GM23338 (cell line): ENCODE measurements around the gene STAT1. TPM values are rescaled to one million over a fixed set of nuclear protein-coding genes. Genes with fewer than 3 reads are reported as not detected.

Experiments used
- ATAC-seq: fragments of 200-7000 bp; cut with Tn5 transposase; 3 replicates; pipeline ENCODE4 v1.9.1; 2020
- DNase-seq: peaks from one replicate; pipeline ENCODE4 v3.0.0-alpha.2; 2015; ENCODE audit warnings: low spot score
- H2AFZ ChIP-seq: fragments of 200-600 bp; sonication (generic); 2 replicates; pipeline ENCODE4 v1.8.0; 2016; ENCODE audit warnings: antibody characterized with exemption, mild to moderate bottlenecking, moderate library complexity
- H3F3A ChIP-seq: fragments of 200-600 bp; sonication (generic); replicated peaks from 2 replicates; pipeline ENCODE4 v1.8.0; 2017; ENCODE audit warnings: antibody characterized with exemption, mixed run types, low read depth
- H3K27ac ChIP-seq: fragments of 200-600 bp; sonication (generic); 2 replicates; pipeline ENCODE4 v1.6.1; 2016; ENCODE audit warnings: low read depth
- H3K27me3 ChIP-seq: fragments of 200-600 bp; sonication (generic); 2 replicates; pipeline ENCODE4 v1.8.0; 2016; ENCODE audit warnings: mild to moderate bottlenecking, mixed run types, moderate library complexity; ENCODE audit not compliant: insufficient read depth
- H3K36me3 ChIP-seq: fragments of 200-600 bp; sonication (generic); 2 replicates; pipeline ENCODE4 v1.8.0; 2016; ENCODE audit warnings: mild to moderate bottlenecking; ENCODE audit not compliant: insufficient read depth
- H3K4me1 ChIP-seq: fragments of 200-600 bp; sonication (generic); 2 replicates; pipeline ENCODE4 v1.8.0; 2016; ENCODE audit warnings: mild to moderate bottlenecking, moderate library complexity; ENCODE audit not compliant: insufficient read depth
- H3K4me2 ChIP-seq: fragments of 200-600 bp; sonication (generic); 2 replicates; pipeline ENCODE4 v1.7.1; 2017; ENCODE audit warnings: mixed run types
- H3K4me3 ChIP-seq: fragments of 200-600 bp; sonication (generic); 2 replicates; pipeline ENCODE4 v1.6.1; 2016; ENCODE audit warnings: mixed run types
- H3K79me2 ChIP-seq: fragments of 200-600 bp; sonication (generic); replicated peaks from 2 replicates; pipeline ENCODE4 v1.8.0; 2017; ENCODE audit warnings: mild to moderate bottlenecking; ENCODE audit not compliant: insufficient read depth
- H3K9me2 ChIP-seq: fragments of 200-600 bp; sonication (generic); 2 replicates; pipeline ENCODE4 v1.8.0; 2017; ENCODE audit not compliant: insufficient read depth
- H4K20me1 ChIP-seq: fragments of 200-600 bp; sonication (generic); replicated peaks from 2 replicates; pipeline ENCODE4 v1.8.0; 2017; ENCODE audit warnings: mild to moderate bottlenecking; ENCODE audit not compliant: insufficient read depth
- H3K27ac Mint-ChIP-seq: 2 replicates; pipeline ENCODE4 v1.8.0; 2020; ENCODE audit warnings: inconsistent platforms, mild to moderate bottlenecking, moderate library complexity, mixed read lengths
- H3K27me3 Mint-ChIP-seq: 3 replicates; pipeline ENCODE4 v1.8.0; 2022; ENCODE audit warnings: low read depth, mild to moderate bottlenecking, moderate library complexity, mixed read lengths, inconsistent platforms; ENCODE audit not compliant: insufficient read depth, poor library complexity
- H3K36me3 Mint-ChIP-seq: 3 replicates; pipeline ENCODE4 v1.8.0; 2021; ENCODE audit warnings: low read depth, mild to moderate bottlenecking, inconsistent platforms, moderate library complexity, mixed read lengths
- H3K4me1 Mint-ChIP-seq: 3 replicates; pipeline ENCODE4 v1.8.0; 2020; ENCODE audit warnings: mild to moderate bottlenecking, inconsistent platforms, mixed read lengths
- H3K4me3 Mint-ChIP-seq: 3 replicates; pipeline ENCODE4 v1.8.0; 2021; ENCODE audit warnings: moderate library complexity, mild to moderate bottlenecking, inconsistent platforms, mixed read lengths
- H3K9me3 Mint-ChIP-seq: 3 replicates; pipeline ENCODE4 v1.8.0; 2020; ENCODE audit warnings: moderate library complexity, mild to moderate bottlenecking, inconsistent platforms, mixed read lengths
- CREB1 ChIP-seq: fragments of 250-450 bp; sonication (Bioruptor Pico); IDR thresholded peaks from 2 replicates; pipeline ENCODE4 v1.5.0; 2020; ENCODE audit warnings: low read depth, mild to moderate bottlenecking, moderate library complexity
- EZH2 ChIP-seq: fragments of 200-600 bp; sonication (generic); IDR thresholded peaks from one replicate; pipeline ENCODE4 v1.8.0; 2017; ENCODE audit warnings: antibody characterized with exemption, mild to moderate bottlenecking, low read depth; ENCODE audit not compliant: unreplicated experiment
- EZH2phosphoT487 ChIP-seq: fragments of 200-600 bp; sonication (generic); IDR thresholded peaks from one replicate; pipeline ENCODE4 v1.8.1; 2018; ENCODE audit warnings: antibody characterized with exemption; ENCODE audit not compliant: unreplicated experiment
- NANOG ChIP-seq: IDR thresholded peaks from 2 replicates; pipeline ENCODE4 v1.6.1; 2016; ENCODE audit warnings: antibody characterized with exemption, borderline replicate concordance
- POLR2AphosphoS5 ChIP-seq: IDR thresholded peaks from 2 replicates; pipeline ENCODE4 v1.6.1; 2016; ENCODE audit warnings: antibody characterized with exemption, low read depth
- STAT1 ChIP-seq: IDR thresholded peaks from one replicate; pipeline ENCODE4 v1.6.1; 2016; ENCODE audit warnings: antibody characterized with exemption; ENCODE audit not compliant: unreplicated experiment
- ZNF114 ChIP-seq: fragments of 250-450 bp; sonication (Bioruptor Pico); IDR thresholded peaks from 2 replicates; pipeline ENCODE4 v1.5.0; 2020; ENCODE audit warnings: mild to moderate bottlenecking, moderate library complexity
- ZNF331 ChIP-seq: fragments of 250-450 bp; sonication (Bioruptor Pico); IDR thresholded peaks from 2 replicates; pipeline ENCODE4 v1.5.0; 2020; ENCODE audit warnings: low read depth, mild to moderate bottlenecking, moderate library complexity
- polyA plus RNA-seq: library from polyadenylated mRNA; unstranded; fragments of >200 nt; fragmentation: Nextera tagmentation; extraction: Ambion mirVana; gene quantifications from 2 replicates; pipeline ENCODE4 v1.2.1, GENCODE V29; 2016
- total RNA-seq: library from RNA; depleted of rRNA; stranded (reverse); fragments of >200 nt; shearing (Covaris generic); gene quantifications from 2 replicates; pipeline ENCODE4 v1.2.3, GENCODE V29; 2014
- TF ChIP-seq, protein P1 (sequence below): IDR thresholded peaks from one replicate; pipeline ENCODE4 v1.6.1; 2018; ENCODE audit warnings: antibody characterized with exemption; ENCODE audit not compliant: unreplicated experiment
- TF ChIP-seq, protein P2 (sequence below): IDR thresholded peaks from 2 replicates; pipeline ENCODE4 v1.6.1; 2016; ENCODE audit warnings: antibody characterized with exemption
- TF ChIP-seq, protein P3 (sequence below): fragments of 250-450 bp; sonication (Bioruptor Pico); IDR thresholded peaks from 2 replicates; pipeline ENCODE4 v1.5.0; 2020; ENCODE audit warnings: mild to moderate bottlenecking, moderate library complexity
- TF ChIP-seq, protein P4 (sequence below), 2 experiments: fragments of 200-600 bp in 1 of 2; sonication (generic) in 1 of 2; conservative IDR thresholded peaks; 2 replicates each; pipeline versions ENCODE4 v1.5.1 to v1.6.1; 2016 to 2017; ENCODE audit warnings: antibody characterized with exemption in 2 of 2, low read depth in 2 of 2, mild to moderate bottlenecking in 2 of 2, moderate library complexity in 1 of 2

STAT1 gene
- total and polyA plus RNA-seq, 2 experiments from 2014 or later: 15.1 to 47.4 TPM

DNA sequence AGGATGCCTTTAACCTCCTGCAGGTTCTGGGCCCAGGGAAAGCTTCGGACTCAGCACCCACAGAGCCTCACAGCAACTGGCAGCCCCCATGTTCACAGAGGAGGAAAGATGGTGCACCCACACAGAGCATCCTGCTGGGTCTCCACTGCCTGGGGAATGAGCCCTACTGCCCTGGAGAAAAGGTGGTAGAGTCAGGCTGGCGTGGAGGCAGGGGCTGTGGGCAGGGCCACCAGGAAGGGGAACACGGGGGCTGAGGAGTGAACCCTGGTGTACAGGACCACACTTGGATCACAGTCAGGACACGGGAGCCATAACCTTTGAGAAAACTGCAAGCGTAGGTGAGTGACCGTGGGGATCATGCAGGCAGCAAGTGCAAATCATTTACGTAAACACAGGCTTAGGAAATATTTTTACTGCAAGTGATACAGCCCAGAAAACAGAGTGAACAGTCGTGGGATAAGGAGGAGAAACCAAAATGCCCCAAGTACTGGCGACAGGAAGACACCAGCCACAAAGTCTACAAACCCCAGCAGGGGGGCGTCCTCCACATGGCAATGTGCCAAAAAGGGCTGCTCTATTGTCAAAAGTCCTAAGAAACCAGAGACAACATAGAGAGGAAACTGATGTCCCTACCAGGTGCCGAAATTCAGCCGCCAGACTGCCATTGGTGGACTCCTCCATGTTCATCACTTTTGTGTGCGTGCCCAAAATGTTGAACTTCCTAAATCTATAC, 27.6 kb downstream of the STAT1 start:
- no peak overlapping the region for H2AFZ ChIP-seq
- ATAC-seq (no peak), DNase-seq (no peak)
- Mint-ChIP-seq H3K4me3 (no peak overlapping the region), H3K4me1 (no peaks in the 10 kb centered on the region), H3K27me3 (no peaks in the 10 kb centered on the region), H3K9me3 (no peaks in the 10 kb centered on the region), H3K36me3 (peaks cover 90% of the 10 kb centered on the region), H3K27ac (no peak overlapping the region)
- peaks cover 2% of the 10 kb centered on the region; the same call in 1 of the 2 replicates for H4K20me1 ChIP-seq
- H3K9me2 ChIP-seq: no peaks in the 10 kb centered on the region
- H3K4me3 ChIP-seq: no peak overlapping the region
- H3K27me3 ChIP-seq: no peaks in the 10 kb centered on the region
- no peak overlapping the region for H3K4me2 ChIP-seq
- no peaks in the 10 kb centered on the region for H3F3A ChIP-seq
- TF ChIP-seq POLR2AphosphoS5 (no peak), NANOG (no peak), EZH2phosphoT487 (no peak), STAT1 (no peak), CREB1 (CRISPR knock-in tag) (no peak), ZNF331 (CRISPR knock-in tag) (no peak), ZNF114 (CRISPR knock-in tag) (no peak), EZH2 (no peak)
- TF ChIP-seq, protein P1, sequence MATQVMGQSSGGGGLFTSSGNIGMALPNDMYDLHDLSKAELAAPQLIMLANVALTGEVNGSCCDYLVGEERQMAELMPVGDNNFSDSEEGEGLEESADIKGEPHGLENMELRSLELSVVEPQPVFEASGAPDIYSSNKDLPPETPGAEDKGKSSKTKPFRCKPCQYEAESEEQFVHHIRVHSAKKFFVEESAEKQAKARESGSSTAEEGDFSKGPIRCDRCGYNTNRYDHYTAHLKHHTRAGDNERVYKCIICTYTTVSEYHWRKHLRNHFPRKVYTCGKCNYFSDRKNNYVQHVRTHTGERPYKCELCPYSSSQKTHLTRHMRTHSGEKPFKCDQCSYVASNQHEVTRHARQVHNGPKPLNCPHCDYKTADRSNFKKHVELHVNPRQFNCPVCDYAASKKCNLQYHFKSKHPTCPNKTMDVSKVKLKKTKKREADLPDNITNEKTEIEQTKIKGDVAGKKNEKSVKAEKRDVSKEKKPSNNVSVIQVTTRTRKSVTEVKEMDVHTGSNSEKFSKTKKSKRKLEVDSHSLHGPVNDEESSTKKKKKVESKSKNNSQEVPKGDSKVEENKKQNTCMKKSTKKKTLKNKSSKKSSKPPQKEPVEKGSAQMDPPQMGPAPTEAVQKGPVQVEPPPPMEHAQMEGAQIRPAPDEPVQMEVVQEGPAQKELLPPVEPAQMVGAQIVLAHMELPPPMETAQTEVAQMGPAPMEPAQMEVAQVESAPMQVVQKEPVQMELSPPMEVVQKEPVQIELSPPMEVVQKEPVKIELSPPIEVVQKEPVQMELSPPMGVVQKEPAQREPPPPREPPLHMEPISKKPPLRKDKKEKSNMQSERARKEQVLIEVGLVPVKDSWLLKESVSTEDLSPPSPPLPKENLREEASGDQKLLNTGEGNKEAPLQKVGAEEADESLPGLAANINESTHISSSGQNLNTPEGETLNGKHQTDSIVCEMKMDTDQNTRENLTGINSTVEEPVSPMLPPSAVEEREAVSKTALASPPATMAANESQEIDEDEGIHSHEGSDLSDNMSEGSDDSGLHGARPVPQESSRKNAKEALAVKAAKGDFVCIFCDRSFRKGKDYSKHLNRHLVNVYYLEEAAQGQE: no peak
- TF ChIP-seq, protein P2, sequence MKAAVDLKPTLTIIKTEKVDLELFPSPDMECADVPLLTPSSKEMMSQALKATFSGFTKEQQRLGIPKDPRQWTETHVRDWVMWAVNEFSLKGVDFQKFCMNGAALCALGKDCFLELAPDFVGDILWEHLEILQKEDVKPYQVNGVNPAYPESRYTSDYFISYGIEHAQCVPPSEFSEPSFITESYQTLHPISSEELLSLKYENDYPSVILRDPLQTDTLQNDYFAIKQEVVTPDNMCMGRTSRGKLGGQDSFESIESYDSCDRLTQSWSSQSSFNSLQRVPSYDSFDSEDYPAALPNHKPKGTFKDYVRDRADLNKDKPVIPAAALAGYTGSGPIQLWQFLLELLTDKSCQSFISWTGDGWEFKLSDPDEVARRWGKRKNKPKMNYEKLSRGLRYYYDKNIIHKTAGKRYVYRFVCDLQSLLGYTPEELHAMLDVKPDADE: no peak
- TF ChIP-seq, protein P3, sequence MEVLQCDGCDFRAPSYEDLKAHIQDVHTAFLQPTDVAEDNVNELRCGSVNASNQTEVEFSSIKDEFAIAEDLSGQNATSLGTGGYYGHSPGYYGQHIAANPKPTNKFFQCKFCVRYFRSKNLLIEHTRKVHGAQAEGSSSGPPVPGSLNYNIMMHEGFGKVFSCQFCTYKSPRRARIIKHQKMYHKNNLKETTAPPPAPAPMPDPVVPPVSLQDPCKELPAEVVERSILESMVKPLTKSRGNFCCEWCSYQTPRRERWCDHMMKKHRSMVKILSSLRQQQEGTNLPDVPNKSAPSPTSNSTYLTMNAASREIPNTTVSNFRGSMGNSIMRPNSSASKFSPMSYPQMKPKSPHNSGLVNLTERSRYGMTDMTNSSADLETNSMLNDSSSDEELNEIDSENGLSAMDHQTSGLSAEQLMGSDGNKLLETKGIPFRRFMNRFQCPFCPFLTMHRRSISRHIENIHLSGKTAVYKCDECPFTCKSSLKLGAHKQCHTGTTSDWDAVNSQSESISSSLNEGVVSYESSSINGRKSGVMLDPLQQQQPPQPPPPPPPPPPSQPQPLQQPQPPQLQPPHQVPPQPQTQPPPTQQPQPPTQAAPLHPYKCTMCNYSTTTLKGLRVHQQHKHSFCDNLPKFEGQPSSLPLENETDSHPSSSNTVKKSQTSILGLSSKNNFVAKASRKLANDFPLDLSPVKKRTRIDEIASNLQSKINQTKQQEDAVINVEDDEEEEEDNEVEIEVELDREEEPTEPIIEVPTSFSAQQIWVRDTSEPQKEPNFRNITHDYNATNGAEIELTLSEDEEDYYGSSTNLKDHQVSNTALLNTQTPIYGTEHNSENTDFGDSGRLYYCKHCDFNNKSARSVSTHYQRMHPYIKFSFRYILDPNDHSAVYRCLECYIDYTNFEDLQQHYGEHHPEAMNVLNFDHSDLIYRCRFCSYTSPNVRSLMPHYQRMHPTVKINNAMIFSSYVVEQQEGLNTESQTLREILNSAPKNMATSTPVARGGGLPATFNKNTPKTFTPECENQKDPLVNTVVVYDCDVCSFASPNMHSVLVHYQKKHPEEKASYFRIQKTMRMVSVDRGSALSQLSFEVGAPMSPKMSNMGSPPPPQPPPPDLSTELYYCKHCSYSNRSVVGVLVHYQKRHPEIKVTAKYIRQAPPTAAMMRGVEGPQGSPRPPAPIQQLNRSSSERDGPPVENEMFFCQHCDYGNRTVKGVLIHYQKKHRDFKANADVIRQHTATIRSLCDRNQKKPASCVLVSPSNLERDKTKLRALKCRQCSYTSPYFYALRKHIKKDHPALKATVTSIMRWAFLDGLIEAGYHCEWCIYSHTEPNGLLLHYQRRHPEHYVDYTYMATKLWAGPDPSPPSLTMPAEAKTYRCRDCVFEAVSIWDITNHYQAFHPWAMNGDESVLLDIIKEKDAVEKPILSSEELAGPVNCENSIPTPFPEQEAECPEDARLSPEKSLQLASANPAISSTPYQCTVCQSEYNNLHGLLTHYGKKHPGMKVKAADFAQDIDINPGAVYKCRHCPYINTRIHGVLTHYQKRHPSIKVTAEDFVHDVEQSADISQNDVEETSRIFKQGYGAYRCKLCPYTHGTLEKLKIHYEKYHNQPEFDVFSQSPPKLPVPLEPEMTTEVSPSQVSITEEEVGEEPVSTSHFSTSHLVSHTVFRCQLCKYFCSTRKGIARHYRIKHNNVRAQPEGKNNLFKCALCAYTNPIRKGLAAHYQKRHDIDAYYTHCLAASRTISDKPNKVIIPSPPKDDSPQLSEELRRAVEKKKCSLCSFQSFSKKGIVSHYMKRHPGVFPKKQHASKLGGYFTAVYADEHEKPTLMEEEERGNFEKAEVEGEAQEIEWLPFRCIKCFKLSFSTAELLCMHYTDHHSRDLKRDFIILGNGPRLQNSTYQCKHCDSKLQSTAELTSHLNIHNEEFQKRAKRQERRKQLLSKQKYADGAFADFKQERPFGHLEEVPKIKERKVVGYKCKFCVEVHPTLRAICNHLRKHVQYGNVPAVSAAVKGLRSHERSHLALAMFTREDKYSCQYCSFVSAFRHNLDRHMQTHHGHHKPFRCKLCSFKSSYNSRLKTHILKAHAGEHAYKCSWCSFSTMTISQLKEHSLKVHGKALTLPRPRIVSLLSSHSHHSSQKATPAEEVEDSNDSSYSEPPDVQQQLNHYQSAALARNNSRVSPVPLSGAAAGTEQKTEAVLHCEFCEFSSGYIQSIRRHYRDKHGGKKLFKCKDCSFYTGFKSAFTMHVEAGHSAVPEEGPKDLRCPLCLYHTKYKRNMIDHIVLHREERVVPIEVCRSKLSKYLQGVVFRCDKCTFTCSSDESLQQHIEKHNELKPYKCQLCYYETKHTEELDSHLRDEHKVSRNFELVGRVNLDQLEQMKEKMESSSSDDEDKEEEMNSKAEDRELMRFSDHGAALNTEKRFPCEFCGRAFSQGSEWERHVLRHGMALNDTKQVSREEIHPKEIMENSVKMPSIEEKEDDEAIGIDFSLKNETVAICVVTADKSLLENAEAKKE: no peak
- TF ChIP-seq, protein P4, sequence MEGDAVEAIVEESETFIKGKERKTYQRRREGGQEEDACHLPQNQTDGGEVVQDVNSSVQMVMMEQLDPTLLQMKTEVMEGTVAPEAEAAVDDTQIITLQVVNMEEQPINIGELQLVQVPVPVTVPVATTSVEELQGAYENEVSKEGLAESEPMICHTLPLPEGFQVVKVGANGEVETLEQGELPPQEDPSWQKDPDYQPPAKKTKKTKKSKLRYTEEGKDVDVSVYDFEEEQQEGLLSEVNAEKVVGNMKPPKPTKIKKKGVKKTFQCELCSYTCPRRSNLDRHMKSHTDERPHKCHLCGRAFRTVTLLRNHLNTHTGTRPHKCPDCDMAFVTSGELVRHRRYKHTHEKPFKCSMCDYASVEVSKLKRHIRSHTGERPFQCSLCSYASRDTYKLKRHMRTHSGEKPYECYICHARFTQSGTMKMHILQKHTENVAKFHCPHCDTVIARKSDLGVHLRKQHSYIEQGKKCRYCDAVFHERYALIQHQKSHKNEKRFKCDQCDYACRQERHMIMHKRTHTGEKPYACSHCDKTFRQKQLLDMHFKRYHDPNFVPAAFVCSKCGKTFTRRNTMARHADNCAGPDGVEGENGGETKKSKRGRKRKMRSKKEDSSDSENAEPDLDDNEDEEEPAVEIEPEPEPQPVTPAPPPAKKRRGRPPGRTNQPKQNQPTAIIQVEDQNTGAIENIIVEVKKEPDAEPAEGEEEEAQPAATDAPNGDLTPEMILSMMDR (conservative IDR thresholded peaks at IDR 0.05; ENCODE audit: low read depth in 2 of 2): no peak
- no peak overlapping the region for H3K27ac ChIP-seq
- H3K79me2 ChIP-seq: no peaks in the 10 kb centered on the region
- peaks cover 45% of the 10 kb centered on the region for H3K36me3 ChIP-seq
- H3K4me1 ChIP-seq: no peaks in the 10 kb centered on the region
